ENCODE data around the gene CBFB. TPM values are rescaled to one million over a fixed set of nuclear protein-coding genes. Genes with fewer than 3 reads are reported as not detected.

Gene CBFB
- total and polyA plus RNA-seq, 2 of the 4 experiments (the other 2 are of a cell fraction), result 44.2 to 48.0 TPM

DNA sequence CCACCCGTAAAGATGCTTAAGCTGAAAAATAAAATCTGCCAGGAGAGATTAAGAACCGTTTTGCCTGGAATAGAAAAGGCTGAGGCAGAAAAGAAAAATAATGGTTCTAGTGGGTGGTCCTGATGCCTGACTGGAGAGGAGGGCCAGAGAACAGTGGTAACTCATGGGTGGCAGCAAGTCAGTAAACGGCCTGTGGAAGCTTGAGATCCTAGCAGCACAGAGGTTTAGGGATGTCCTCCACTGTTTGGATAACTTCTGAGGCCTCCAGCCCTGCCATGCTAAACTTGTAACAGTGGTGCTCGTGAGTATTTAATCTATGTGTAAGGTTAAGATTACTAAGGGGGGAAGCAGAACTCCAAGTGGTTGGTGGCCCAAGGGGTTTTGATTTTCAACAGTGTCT, 59.6 kb downstream of the CBFB start:
- H4K20me1 ChIP-seq (ENCODE audit: insufficient read depth, low read length), result peaks cover 8% of the 10 kb centered on the region
- no peak overlapping the region for H3K4me3 ChIP-seq (ENCODE audit: insufficient read depth, low read depth, low read length)
- ChIA-PET CTCF (interaction anchor here (1.3 kb wide), 1 partner anchor 11 kb away, joined by 4 read pairs; no protein-coding TSS in a partner anchor), POLR2A (ENCODE audit: unreplicated experiment) (no interaction called here)
- TF ChIP-seq, protein P1, sequence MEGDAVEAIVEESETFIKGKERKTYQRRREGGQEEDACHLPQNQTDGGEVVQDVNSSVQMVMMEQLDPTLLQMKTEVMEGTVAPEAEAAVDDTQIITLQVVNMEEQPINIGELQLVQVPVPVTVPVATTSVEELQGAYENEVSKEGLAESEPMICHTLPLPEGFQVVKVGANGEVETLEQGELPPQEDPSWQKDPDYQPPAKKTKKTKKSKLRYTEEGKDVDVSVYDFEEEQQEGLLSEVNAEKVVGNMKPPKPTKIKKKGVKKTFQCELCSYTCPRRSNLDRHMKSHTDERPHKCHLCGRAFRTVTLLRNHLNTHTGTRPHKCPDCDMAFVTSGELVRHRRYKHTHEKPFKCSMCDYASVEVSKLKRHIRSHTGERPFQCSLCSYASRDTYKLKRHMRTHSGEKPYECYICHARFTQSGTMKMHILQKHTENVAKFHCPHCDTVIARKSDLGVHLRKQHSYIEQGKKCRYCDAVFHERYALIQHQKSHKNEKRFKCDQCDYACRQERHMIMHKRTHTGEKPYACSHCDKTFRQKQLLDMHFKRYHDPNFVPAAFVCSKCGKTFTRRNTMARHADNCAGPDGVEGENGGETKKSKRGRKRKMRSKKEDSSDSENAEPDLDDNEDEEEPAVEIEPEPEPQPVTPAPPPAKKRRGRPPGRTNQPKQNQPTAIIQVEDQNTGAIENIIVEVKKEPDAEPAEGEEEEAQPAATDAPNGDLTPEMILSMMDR (conservative IDR thresholded peaks at IDR 0.05; ENCODE audit: low read depth, low read length), result no peak
- no peak for TF ChIP-seq MXI1 (IDR thresholded peaks at IDR 0.05; ENCODE audit: borderline replicate concordance, low read depth, low read length)
- TF ChIP-seq RAD21 (IDR thresholded peaks at IDR 0.05; ENCODE audit: low read length), result no peak
- no peak for TF ChIP-seq RFX5 (IDR thresholded peaks at IDR 0.05; ENCODE audit: low read depth, low read length)
- TF ChIP-seq MAZ (IDR thresholded peaks at IDR 0.05; ENCODE audit: borderline replicate concordance, low read depth, low read length), result no peak
- TF ChIP-seq MAFK (IDR thresholded peaks at IDR 0.05; ENCODE audit: low read depth, low read length), result no peak
- TF ChIP-seq, protein P2, sequence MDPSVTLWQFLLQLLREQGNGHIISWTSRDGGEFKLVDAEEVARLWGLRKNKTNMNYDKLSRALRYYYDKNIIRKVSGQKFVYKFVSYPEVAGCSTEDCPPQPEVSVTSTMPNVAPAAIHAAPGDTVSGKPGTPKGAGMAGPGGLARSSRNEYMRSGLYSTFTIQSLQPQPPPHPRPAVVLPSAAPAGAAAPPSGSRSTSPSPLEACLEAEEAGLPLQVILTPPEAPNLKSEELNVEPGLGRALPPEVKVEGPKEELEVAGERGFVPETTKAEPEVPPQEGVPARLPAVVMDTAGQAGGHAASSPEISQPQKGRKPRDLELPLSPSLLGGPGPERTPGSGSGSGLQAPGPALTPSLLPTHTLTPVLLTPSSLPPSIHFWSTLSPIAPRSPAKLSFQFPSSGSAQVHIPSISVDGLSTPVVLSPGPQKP (IDR thresholded peaks at IDR 0.05; ENCODE audit: borderline replicate concordance, low read depth, low read length), result no peak
- TF ChIP-seq FOS (IDR thresholded peaks at IDR 0.05; ENCODE audit: low read depth, low read length), result no peak
- TF ChIP-seq SMC3 (IDR thresholded peaks at IDR 0.05; ENCODE audit: low read depth, low read length), result no peak
- TF ChIP-seq POLR2A (IDR thresholded peaks at IDR 0.05; ENCODE audit: low read depth, low read length), result no peak
- no peak for TF ChIP-seq BHLHE40 (IDR thresholded peaks at IDR 0.05; ENCODE audit: low read depth, low read length)
- no peak for TF ChIP-seq CEBPB (IDR thresholded peaks at IDR 0.05; ENCODE audit: low read depth, low read length)
- H2AFZ ChIP-seq (replicated peaks; ENCODE audit: low read length, poor library complexity), result no peak overlapping the region
- BruUV-seq (replicated peaks), result no TSS peak
- no peak overlapping the region for H3K14ac ChIP-seq (replicated peaks; ENCODE audit: low read depth, low read length)
- H4K5ac ChIP-seq (ENCODE audit: low read depth, low read length), result no peak overlapping the region
- H2BK5ac ChIP-seq (ENCODE audit: low read depth, low read length, poor library complexity, severe bottlenecking), result no peak overlapping the region
- peaks cover 10% of the 10 kb centered on the region for H3K9me1 ChIP-seq (ENCODE audit: insufficient read depth, low read length)
- no peak overlapping the region for H2AK9ac ChIP-seq (replicated peaks; ENCODE audit: low read depth, low read length, poor library complexity)
- no peak overlapping the region for H3K18ac ChIP-seq (ENCODE audit: low read depth, low read length)
- H3K27ac ChIP-seq (ENCODE audit: insufficient read depth, low read length), result no peak overlapping the region
- WGBS, 2 experiments (ENCODE audit: extremely low coverage in 2 of 2, insufficient read length in 1 of 2), result 44% methylated on average over 1 of the region's 4 CpGs; no CpG with 5 or more reads in 1 of the 2 experiments
- no peak overlapping the region for H4K91ac ChIP-seq (ENCODE audit: insufficient read depth, low read depth, low read length)
- no peak for ATAC-seq (ENCODE audit: low read depth)
- in situ Hi-C loops (cut with MboI; ENCODE audit: low sequenced_read_pairs) (no loop called here), intact Hi-C loops (cut with micrococcal nuclease) (no loop called here), dilution Hi-C loops (cut with HindIII; ENCODE audit: low sequenced_read_pairs, unreplicated experiment) (no loop called here)
- peaks cover 12% of the 10 kb centered on the region for H3K4me1 ChIP-seq (ENCODE audit: control insufficient read depth, insufficient read depth, low read length)
- no peak overlapping the region for H4K8ac ChIP-seq (ENCODE audit: low read depth in 2 of 2, low read length in 2 of 2)
- peaks cover 19 to 56% of the 10 kb centered on the region in 2 experiments for H3K79me1 ChIP-seq (ENCODE audit: low read depth in 1 of 2, low read length in 2 of 2)
- H3K27me3 ChIP-seq (ENCODE audit: control insufficient read depth, insufficient read depth, low read length), result no peaks in the 10 kb centered on the region
- H3K9me3 ChIP-seq (ENCODE audit: control insufficient read depth, insufficient read depth, low read length), result no peaks in the 10 kb centered on the region
- no peak overlapping the region; the same call in 1 of the 2 replicates for H2AK5ac ChIP-seq (ENCODE audit: low read depth, low read length)
- no peak overlapping the region for H3K56ac ChIP-seq (ENCODE audit: extremely low read depth, insufficient read depth, low read length)
- no peak overlapping the region for H3K4me2 ChIP-seq (ENCODE audit: low read depth, low read length)
- no peak overlapping the region for H2BK15ac ChIP-seq (ENCODE audit: low read depth, low read length)
- H3K36me3 ChIP-seq (ENCODE audit: control insufficient read depth, insufficient read depth, low read length), result peaks cover 2% of the 10 kb centered on the region; the same call in 1 of the 2 replicates
- no peak for DNase-seq
- H3K9ac ChIP-seq (ENCODE audit: low read depth, low read length), result no peak overlapping the region; the same call in 1 of the 2 replicates
- H2BK120ac ChIP-seq (ENCODE audit: low read depth, low read length), result no peak overlapping the region
- no peak overlapping the region for H3K4ac ChIP-seq (ENCODE audit: low read depth, low read length)
- H2BK20ac ChIP-seq (ENCODE audit: low read depth, low read length), result no peak overlapping the region
- no peak overlapping the region; the same call in 1 of the 2 replicates for H3K23ac ChIP-seq (ENCODE audit: low read depth, low read length)

All from IMR-90 (cell line).